NCI-H1105 (cell line): ENCODE measurements around the gene SLC49A3.
A peak's percentile ranks its signal among the peaks of the same experiment; 100 is the strongest.

Experiments
- DNase-seq: peaks from one replicate; lab custom pipeline; 2025; lab: John Stamatoyannopoulos, UW

Gene SLC49A3

DNA sequence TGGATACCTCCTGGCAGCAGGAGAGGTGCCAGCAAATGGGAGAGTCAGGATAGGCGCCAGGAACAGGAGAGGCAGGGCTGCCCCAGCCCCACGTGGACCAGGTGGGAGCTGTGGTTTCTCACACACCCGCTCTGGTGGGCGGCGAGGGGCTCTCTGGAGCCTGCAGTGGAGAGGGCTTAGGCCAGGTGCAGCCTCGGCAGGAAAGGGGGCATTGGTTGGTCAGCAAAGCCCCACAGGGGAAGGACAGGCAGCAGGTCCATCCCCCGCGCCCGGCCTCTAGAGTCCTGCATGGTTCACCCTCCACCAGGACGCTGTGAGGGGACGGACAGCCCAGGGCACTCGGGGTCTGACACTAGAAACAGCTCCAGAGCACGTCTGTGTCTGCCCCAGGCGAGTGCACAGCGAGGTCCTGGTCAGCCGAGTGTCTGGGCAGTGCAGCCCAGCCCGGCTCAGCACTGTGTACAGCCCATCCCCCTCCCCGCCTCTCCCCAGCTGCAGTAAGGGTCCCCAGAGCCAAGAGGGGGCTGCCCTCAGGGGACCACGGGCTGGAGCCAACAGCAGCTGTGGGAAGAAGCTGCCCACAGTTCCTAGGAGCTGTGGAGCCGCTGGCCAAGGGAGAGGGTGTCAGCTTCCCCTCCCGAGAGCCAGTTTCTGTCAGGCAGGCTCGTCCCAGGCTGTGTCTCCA is 23.1 kb downstream of the SLC49A3 start:
- no peak for DNase-seq

DNA sequence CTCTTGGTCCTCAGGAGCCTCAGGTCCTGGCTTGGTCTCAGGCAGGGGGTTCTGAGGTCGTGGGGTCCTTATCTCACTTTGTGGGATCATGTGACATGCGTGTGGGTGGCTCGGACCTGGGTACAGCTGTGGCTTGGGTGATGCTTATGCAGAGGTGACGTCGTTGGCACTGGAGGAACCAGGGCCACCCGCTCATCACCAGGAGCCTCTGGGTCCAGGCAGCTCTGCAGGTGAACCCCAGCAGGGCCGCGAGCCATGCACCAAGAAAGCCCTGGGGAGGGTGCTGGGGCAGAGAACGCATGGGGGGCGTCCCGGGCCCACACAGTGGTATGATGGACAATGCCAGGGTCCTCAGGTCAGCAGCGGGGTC is 23.6 kb downstream of the SLC49A3 start:
- no peak for DNase-seq

DNA sequence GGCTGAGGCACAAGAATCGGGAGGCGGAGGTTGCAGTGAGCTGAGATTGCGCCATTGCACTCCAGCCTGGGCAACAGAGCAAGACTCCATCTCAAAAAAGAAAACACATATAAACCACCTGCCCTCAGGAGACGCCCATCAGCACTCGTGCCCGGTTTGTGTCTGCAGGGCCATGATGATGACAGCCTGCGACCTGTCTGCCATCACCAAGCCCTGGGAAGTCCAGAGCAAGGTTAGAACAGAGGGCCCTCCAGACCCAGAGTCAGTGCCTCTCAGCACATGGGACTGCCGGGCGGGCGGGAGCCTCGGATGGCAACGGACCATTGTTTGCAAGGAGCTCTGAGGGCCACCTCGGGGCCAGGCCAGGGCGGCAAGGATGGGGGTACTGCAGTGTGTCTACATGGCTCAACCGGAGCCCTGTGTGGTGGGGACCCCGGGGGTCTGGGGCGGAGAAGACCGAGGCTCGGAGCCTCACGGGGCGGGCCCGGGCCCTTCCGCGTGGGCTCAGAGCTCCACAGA is 24.2 kb downstream of the SLC49A3 start:
- no peak for DNase-seq

DNA sequence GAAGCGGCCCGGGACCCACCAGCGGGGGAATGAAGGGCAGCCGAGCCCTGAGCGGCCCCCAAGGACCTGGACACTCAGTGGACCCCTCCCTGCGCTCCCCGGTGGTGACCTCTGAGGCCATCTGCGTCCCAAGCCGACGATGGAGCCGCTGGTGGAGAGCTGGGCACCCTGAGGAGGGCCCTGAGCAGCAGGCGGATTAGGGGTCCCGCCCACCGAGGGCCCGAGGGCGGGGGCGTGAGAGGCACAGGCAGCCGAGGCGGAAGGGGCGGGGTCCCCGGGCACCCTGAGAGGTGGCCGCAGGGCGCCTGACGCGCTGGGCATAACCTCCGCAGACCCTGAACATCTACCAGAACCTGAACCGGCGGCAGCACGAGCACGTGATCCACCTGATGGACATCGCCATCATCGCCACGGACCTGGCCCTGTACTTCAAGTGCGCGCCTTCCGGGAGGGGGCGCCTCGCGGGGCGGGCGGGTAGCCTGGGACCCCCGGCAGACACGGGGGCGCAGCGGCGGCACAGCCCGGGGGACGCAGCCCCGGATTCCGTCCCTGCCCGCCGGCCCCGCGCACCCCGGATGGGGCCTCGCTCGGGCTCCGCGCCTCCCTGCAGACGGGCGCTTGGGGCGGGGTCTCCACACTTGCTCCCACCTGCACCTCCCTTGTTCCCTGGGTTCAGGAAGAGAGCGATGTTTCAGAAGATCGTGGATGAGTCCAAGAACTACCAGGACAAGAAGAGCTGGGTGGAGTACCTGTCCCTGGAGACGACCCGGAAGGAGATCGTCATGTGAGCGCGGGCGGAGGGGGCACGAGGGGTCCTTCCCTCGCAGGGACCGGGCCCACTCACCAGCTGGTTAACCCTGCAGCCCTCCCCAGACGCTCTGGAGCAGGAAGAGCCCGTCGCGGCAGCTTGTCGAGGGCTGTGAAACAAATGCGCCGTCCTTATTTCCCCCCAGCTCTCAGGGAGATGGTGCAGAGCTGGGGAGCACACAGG is 25.2 kb downstream of the SLC49A3 start:
- DNase-seq = peak; percentile 11

DNA sequence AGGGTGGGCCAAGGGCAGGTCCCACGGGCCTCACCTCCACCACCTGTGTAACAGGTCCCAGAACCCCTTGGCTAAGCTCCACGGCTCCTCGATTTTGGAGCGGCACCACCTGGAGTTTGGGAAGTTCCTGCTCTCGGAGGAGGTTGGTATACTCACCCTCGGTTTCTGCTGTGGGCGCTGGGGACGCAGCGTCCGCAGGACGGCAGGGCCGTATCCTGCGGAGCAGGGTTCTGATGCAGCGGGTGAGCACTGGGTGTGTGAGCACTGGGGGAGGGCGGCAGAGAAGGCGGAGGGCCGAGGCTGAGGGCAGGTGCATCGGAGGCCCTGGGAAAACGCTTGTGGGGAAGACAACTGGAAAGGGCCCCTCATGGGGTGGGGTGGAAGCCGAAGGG is 25.9 kb downstream of the SLC49A3 start:
- no peak for DNase-seq

DNA sequence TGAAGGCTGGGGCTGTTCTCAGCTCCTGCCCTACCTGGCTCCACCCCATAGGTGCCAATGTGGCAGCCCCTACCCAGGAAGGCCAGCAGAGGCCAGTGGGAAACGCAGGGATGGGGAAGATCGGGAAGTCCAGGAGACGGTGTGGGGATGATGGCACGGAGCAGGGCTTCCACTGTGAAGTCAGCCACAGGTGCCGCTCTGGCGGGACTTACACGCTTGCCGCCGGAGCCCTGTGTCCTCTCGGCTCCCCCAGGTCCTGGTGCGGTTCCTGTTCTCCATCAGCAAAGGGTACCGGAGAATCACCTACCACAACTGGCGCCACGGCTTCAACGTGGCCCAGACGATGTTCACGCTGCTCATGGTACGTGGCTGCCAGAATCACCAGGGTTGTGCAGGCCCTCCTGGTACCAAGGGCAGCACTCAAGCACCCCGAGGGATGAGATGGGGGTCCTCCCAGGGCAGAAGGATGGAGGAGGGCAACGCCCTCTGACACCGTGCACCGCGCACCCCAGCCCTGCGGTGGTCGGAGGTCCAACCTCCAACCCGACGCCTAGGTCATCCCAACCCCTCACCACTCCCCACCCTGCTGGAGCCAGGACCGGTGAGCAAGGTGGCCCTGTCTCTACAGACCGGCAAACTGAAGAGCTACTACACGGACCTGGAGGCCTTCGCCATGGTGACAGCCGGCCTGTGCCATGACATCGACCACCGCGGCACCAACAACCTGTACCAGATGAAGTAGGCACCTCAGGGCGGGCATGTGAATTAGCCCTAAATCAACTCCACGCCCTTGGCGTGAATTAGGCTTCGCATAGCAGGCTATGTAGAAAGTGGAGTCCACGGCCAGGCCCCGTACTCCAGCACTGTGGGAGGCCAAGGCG is 26.8 kb downstream of the SLC49A3 start:
- no peak for DNase-seq

DNA sequence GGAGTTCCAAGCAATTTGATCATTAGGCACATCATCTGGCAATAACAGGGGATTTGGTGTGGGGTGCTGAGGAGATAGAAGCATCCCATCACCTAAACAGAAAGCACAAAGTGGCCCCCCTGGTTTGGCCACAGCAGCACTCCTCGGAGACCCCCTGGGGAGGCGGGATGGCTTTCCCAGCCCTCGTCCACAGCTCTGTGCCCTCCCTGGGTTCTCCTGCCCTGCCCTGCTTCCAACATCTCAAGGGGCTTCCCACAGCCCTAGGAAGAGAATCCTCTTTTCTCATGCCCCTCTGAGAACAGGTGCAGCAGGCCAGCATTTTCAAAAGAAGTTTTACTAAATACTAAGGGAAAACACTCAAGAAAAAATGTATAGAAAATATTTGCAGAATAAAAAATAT is 27.7 kb downstream of the SLC49A3 start:
- no peak for DNase-seq

DNA sequence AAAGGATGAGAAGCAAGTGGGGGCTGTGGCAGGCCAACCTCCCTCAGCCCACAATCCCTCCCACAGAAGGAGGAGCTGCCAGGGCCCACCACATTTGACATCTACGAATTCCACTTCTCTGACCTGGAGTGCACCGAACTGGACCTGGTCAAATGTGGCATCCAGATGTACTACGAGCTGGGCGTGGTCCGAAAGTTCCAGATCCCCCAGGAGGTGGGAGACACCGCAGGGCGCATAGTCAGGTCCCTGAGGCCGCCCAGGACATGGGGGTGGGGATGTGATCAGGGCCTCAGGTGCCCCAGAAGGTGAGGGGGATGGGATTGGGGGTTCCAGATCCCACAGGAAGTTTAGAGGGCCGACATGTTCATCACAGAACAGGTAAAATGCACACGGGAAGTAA is 28.6 kb downstream of the SLC49A3 start:
- no peak for DNase-seq

DNA sequence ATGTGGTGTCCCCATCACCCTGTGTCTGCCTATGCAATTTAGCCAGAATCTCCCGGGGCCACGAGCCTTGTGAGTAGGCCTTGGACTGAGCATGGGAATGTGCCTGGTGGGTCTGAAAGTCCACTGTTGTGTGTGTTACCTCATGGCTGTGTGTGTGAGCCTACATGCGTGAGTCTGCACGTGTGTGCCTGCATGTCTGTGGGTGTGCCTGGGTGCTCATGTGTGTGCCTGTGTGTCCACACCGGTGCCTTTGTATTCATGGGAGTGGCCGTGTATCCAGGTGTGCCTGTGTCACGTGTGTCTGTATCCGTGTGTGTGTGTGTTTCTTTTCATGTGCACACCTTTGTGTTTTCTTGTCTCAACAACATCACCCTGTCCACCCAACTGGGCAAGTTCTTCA is 29.1 kb downstream of the SLC49A3 start:
- DNase-seq = no peak

DNA sequence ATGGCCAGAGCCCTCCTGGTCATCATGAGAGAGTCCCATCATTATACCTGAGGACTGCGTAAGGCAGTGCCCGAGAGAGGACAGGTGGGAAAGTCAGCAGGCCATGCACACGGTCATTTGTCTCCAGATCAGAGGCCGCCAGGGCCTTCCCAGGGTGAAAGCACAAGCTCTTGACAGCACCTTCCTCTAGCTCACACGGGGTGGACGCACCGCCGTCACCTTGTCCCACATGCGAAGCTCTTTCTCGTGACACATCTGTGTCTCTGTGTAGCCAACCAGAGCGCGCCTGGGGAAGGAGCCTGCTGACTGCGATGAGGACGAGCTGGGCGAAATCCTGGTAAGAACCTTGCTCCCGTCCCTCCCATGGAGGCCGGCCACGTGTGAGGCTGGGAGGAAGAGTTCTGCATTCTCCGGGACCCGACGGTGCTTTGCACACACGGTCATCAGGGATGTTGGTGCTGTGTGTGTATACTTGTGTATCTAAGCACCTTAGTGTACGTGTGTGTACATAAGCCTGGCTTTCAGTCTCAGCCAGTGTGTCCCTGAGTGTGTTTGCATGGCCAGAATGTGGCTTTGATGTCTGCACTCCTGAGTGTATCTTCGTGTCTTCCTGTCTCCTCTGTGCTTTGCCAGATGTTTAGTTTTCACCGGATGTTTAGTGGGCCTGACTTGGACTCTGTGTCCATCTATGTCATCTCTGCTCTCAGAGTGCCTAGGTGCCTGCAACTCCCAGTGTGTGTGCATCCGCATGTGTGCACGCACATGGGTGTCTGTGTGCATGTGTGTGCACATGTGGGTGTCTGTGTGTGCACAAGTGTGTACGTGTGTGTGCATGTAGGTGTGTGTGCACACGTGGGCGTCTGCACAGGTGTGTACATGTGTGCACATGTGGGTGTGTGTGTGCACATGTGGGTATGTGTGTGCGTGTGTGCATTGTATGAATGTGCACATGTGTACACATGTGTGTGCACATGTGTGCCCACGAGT is 30.0 kb downstream of the SLC49A3 start:
- DNase-seq = no peak

DNA sequence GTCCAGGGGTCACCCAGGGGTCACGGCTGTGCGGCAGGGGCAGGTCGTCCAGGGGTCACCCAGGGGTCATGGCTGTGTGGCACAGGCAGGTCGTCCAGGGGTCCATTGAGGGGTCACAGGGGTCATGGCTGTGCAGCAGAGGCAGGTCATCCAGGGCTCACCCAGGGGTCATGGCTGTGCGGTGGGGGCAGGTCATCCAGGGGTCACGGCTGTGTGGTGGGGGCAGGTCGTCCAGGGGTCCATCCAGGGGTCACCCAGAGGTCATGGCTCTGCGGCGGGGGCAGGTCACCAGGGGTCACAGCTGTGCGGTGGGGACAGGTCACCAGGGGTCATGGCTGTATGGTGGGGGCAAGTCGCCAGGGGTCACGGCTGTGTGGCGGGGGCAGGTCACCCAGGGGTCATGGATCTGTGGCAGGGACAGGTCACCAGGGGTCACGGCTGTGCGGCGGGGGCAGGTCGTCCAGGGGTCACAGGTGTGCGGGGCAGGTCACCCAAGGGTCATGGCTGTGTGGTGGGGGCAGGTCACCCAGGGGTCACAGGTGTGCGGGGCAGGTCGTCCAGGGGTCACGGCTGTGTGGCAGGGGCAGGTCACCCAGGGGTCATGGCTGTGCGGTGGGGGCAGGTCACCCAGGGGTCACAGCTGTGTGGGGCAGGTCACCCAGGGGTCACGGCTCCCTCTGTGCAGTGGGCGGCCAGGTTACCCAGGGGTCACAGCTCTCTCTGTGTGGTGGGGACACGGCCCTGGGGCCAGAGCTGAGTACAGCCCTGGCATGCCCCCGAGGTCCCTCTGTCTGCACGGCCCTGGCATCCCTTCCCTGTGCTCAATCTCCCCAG is 30.9 kb downstream of the SLC49A3 start:
- no peak for DNase-seq

DNA sequence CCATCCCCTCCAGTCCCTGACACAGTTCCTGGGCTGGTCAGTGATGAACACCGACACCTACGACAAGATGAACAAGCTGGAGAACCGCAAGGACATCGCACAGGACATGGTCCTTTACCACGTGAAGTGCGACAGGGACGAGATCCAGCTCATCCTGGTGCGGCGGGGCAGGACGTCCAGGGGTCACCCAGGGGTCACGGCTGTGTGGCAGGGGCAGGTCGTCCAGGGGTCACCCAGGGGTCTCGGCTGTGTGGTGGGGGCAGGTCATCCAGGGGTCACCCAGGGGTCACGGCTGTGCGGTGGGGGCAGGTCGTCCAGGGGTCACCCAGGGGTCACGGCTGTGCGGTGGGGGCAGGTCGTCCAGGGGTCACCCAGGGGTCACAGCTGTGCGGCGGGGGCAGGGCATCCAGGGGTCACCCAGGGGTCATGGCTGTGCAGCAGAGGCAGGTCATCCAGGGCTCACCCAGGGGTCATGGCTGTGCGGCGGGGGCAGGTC is 31.6 kb downstream of the SLC49A3 start:
- no peak for DNase-seq

DNA sequence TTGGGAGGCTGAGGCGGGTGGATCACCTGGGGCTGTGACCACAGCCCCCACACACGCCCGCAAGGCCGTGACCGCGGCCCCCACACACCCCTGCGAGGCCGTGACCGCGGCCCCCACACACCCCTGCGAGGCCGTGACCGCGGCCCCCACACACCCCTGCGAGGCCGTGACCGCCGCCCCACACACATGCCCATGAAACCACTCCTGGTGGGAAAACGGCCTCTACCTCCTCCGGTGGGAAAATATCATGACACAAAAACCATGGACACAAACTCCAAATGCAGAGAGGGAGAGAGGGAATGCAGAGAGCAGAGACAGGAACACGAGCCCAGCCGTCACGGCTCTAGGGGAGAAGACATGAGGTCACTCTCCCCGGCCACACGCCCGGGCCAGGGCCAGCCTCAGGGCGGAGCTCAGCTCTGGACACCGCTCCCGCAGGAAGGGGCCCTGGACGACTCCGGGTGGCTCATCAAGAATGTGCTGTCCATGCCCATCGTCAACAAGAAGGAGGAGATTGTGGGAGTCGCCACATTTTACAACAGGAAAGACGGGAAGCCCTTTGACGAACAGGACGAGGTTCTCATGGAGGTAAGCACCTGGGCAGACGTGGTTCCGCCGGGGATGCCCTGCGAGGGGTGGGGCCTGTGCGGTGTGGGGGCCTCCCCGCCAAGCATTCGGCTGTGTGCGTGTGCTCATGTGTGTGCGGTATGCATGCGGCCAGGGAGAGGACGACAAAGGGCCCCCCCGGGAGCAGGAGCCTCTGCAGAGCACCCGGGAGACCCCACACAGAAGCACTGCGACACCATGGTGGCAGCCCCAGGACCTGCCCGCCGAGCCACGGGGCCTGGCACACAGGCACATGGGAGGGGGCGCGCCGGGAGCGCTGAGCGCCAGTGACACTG is 32.3 kb downstream of the SLC49A3 start:
- no peak for DNase-seq

DNA sequence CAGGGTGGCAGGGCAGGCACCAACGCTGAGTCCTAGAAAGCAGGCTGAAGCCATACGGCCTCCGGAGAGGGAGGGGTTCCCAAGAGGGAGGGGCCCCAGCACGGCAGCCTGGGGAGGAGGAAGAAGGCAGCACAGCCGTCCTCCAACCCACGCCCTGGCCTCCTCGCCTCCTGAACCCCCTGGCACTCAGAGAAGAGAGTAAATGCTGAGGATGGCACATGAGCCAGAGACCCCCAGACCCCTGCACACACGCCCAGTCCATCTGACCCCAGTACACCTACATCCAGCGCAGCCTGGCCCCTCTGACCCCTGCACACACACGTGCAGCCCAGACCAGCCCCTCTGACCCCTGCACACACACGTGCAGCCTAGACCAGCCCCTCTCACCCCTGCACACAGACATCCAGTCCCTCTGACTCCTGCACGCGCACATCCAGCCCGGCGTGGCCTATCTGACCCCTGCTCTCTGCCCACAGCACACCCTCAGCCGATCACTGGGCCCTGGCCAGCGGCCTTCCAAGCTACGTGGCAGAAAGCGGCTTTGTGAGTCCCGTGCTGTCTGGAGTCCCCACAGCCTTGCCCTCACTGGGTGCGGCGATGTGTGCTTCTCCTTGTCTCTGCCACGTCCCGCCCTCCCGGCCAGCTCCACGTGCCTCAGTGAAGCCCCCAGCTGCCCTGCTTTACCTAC is 33.3 kb downstream of the SLC49A3 start:
- no peak for DNase-seq

DNA sequence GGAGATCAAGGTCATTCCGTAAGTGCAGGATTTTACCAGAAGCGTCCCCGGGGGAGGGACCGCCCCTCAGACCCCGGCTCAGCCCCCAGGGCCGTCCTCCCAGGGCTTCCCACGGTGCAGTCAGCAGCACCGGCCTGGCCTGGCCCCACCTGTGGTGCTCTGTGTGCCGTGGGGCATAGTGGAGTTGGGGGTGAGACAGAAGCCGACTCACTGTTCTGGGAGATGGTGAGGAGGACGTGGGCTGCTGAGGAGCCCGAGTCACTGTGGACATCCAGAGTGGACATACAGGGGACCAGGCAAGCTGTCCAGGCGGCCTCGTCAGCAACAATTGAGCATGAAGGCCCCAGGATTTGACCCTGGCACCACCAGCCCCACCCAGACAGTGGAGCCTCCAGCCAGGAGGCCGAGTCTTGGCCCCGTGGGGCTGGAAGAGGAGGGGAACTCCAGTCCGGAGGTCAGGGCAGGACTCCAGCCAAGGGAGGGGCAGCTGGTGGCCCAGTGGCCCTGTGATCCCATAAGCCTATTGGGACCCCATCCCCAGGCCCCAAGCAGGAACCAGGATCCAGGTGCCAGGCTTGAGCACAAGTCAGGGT is 34.0 kb downstream of the SLC49A3 start:
- DNase-seq = no peak

DNA sequence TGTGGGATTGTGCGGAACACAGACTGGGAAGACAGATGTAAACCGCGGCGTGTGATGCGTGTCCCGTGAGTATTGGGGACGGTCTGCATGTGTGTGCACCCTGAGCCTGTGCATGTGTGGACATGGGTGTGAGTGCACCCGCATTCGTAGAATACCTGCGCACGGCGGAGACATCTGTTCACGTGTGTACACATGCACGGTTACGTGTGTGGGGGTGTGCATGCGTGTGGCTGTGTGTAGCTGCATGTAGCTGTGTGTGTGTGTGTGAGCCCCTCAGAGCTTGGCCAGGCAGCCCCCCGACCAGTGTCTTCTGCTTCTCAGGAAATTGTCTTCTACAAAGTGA is 34.5 kb downstream of the SLC49A3 start:
- no peak for DNase-seq

DNA sequence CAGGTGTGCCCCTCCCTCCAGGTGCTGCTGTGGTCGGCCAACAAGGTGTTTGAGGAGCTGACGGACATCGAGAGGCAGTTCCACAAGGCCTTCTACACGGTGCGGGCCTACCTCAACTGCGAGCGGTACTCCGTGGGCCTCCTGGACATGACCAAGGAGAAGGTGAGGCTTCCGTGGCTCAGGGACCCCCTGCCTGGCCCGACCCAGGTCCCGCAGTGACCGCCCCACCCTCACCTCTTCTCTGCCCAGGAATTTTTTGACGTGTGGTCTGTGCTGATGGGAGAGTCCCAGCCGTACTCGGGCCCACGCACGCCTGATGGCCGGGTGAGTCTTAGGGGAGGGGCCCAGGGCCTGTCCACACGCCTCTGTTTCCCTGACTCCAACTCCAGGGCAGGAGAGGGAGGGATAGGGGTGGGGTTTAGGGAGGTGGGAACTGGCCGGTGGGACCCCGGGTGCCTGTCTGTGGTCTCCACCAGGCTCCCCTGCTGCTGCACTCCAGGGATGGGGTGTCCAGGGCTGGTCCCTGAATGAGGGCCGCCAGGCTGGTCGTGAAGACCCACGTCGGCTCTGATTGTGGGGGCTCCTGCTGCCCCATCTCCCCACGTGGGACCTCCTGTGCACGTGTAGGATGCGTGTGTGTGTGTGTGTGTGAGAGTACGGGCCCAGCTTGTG is 35.0 kb downstream of the SLC49A3 start:
- no peak for DNase-seq
